Measurements from ENCODE around the gene FMN2.

- TF ChIP-seq CTCF (IDR thresholded peaks at IDR 0.05; ENCODE audit: poor library complexity) = no peak
- TF ChIP-seq EZH2 (IDR thresholded peaks at IDR 0.05; ENCODE audit: borderline replicate concordance) = no peak
- TF ChIP-seq EZH2phosphoT487 (IDR thresholded peaks at IDR 0.05; ENCODE audit: low read depth, severe bottlenecking, unreplicated experiment) = no peak
Measured at GRCh38 chr1:240395336-240395735, 303.7 kb downstream of the FMN2 start.
